K562 (cell line): Measurements from ENCODE around the gene WDR70. TPM values are rescaled to one million over a fixed set of nuclear protein-coding genes. Genes with fewer than 3 reads are reported as not detected.

Source experiments
- ATAC-seq: fragments of 200-7000 bp; cut with Tn5 transposase; 3 replicates; pipeline ENCODE4 v1.9.1; 2020; ENCODE audit warnings: moderate library complexity
- BruUV-seq: library from RNA; stranded (reverse); fragments of 400-500 nt; replicated peaks from 2 replicates; lab custom pipeline; 2021; lab: Mats Ljungman, UMichigan
- CTCF ChIA-PET: fragments of 300-600 bp; formaldehyde crosslinking; extraction: SDS; loops from one replicate; lab custom pipeline; 2021; ENCODE audit warnings: low intra/inter-chr PET ratio; lab: Yijun Ruan, JAX
- POLR2A ChIA-PET: fragments of 300-600, 350-650 bp; sonication (Branson Sonifier 250); formaldehyde crosslinking; extraction: SDS; loops from one replicate; lab custom pipeline; 2021; ENCODE audit warnings: antibody characterized with exemption, inconsistent platforms; lab: Yijun Ruan, JAX
- DNase-seq, 4 experiments: peaks; one replicate each; pipeline versions ENCODE4 v3.0.0 to v3.0.0-alpha.2; 2011 to 2018; ENCODE audit warnings: low spot score in 3 of 4, mixed read lengths in 3 of 4; ENCODE audit errors: extremely low read depth in 1 of 4
- FAIRE-seq: peaks from 2 replicates; lab custom pipeline; 2011; peaks lifted over from hg19 to GRCh38; lab: Jason Lieb, UNC
- H2AFZ ChIP-seq: 2 replicates; pipeline ENCODE4 v1.6.0; 2011; ENCODE audit warnings: low read depth, low read length, control low read depth, inconsistent platforms
- H3K27ac ChIP-seq: fragments of 200-600 bp; 3 replicates; pipeline ENCODE4 v1.8.0; 2011; ENCODE audit warnings: low read depth, mild to moderate bottlenecking, control low read depth, inconsistent platforms, low read length, moderate library complexity, mixed read lengths; ENCODE audit errors: extremely low read depth
- H3K27me3 ChIP-seq, 2 experiments: fragments of 300-600 bp in 1 of 2; 2 replicates in 1 of 2; 3 replicates in 1 of 2; pipeline versions ENCODE4 v1.6.0 to v1.8.0; 2011; ENCODE audit warnings: inconsistent platforms in 2 of 2, low read length in 2 of 2, mild to moderate bottlenecking in 1 of 2, mixed read lengths in 1 of 2, moderate library complexity in 1 of 2; ENCODE audit not compliant: control insufficient read depth in 2 of 2, insufficient read depth in 2 of 2
- H3K36me3 ChIP-seq: fragments of 300-600 bp; 3 replicates; pipeline ENCODE4 v1.8.0; 2011; ENCODE audit warnings: mild to moderate bottlenecking, low read length, inconsistent platforms; ENCODE audit not compliant: control insufficient read depth, insufficient read depth
- H3K4me1 ChIP-seq, 2 experiments: fragments of 200-600 bp in 1 of 2; replicated peaks in 1 of 2; 2 replicates in 1 of 2; 3 replicates in 1 of 2; pipeline versions ENCODE4 v1.5.1 to v1.8.0; 2011; ENCODE audit warnings: inconsistent platforms in 2 of 2, low read length in 2 of 2, mild to moderate bottlenecking in 1 of 2, mixed read lengths in 1 of 2, moderate library complexity in 1 of 2; ENCODE audit not compliant: control insufficient read depth in 2 of 2, insufficient read depth in 2 of 2
- H3K4me2 ChIP-seq: 2 replicates; pipeline ENCODE4 v1.6.1; 2011; ENCODE audit warnings: low read length, control low read depth, inconsistent platforms, mixed read lengths; ENCODE audit not compliant: insufficient read depth
- H3K4me3 ChIP-seq: fragments of 200-600 bp; sonication (generic), shearing (Covaris generic); 2 replicates; pipeline ENCODE4 v1.5.1; 2016; ENCODE audit warnings: control low read depth, inconsistent platforms
- H3K79me2 ChIP-seq: fragments of 200-600 bp; 3 replicates; pipeline ENCODE4 v1.8.0; 2011; ENCODE audit warnings: low read length, inconsistent platforms; ENCODE audit not compliant: control insufficient read depth, insufficient read depth
- H3K9ac ChIP-seq, 2 experiments: 2 replicates each; pipeline versions ENCODE4 v1.6.0 to v1.6.1; 2011; ENCODE audit warnings: low read depth in 2 of 2, low read length in 2 of 2, control low read depth in 1 of 2, inconsistent platforms in 1 of 2, mild to moderate bottlenecking in 1 of 2, mixed read lengths in 1 of 2; ENCODE audit not compliant: insufficient read depth in 1 of 2
- H3K9me1 ChIP-seq: one replicate; pipeline ENCODE4 v1.6.0; 2011; ENCODE audit warnings: inconsistent platforms, mild to moderate bottlenecking, low read length, moderate library complexity; ENCODE audit not compliant: control insufficient read depth, insufficient read depth
- H3K9me3 ChIP-seq: replicated peaks from 2 replicates; pipeline ENCODE4 v1.5.1; 2011; ENCODE audit warnings: low read depth, low read length, inconsistent platforms; ENCODE audit not compliant: control insufficient read depth, insufficient read depth
- H4K20me1 ChIP-seq: replicated peaks from 2 replicates; pipeline ENCODE4 v1.6.1; 2011; ENCODE audit warnings: low read length, inconsistent platforms, mixed read lengths; ENCODE audit not compliant: control insufficient read depth, insufficient read depth
- ADNP ChIP-seq: fragments of 200-800 bp; sonication (Bioruptor generic); IDR thresholded peaks from 2 replicates; pipeline ENCODE4 v1.6.1; 2016; ENCODE audit warnings: missing genetic modification characterization, missing compliant biosample characterization
- CEBPG ChIP-seq, 3 experiments: fragments of 200-800 bp in 1 of 3; sonication (Bioruptor generic) in 1 of 3; sonication (generic) in 1 of 3; formaldehyde crosslinking in 1 of 3; IDR thresholded peaks in 2 of 3; conservative IDR thresholded peaks in 1 of 3; 2 replicates each; pipeline versions ENCODE4 v1.6.1 to v1.8.0; 2016 to 2022; ENCODE audit warnings: missing compliant biosample characterization in 2 of 3, missing genetic modification characterization in 2 of 3, mild to moderate bottlenecking in 1 of 3, missing genetic modification reagents in 1 of 3
- NCOA2 ChIP-seq, 2 experiments: fragments of 450-650 bp; IDR thresholded peaks; 2 replicates each; pipeline ENCODE4 v1.6.1; 2018; ENCODE audit warnings: mild to moderate bottlenecking in 2 of 2, moderate library complexity in 1 of 2; ENCODE audit not compliant: partially characterized antibody in 2 of 2
- NRF1 ChIP-seq, 2 experiments: fragments of 450-650 bp; IDR thresholded peaks in 1 of 2; conservative IDR thresholded peaks in 1 of 2; 2 replicates each; pipeline ENCODE4 v1.6.1; 2014; ENCODE audit warnings: mild to moderate bottlenecking in 2 of 2
- RAD21 ChIP-seq, 2 experiments: fragments of 250-450 bp in 1 of 2; fragments of 450-650 bp in 1 of 2; sonication (Bioruptor Pico) in 1 of 2; formaldehyde crosslinking in 1 of 2; IDR thresholded peaks in 1 of 2; conservative IDR thresholded peaks in 1 of 2; 2 replicates each; pipeline versions ENCODE4 v1.4.0 to v1.8.0; 2020 to 2022; ENCODE audit warnings: mild to moderate bottlenecking in 2 of 2, moderate library complexity in 1 of 2
- ZNF165 ChIP-seq: fragments of 250-450 bp; sonication (Bioruptor Pico); IDR thresholded peaks from 2 replicates; pipeline ENCODE4 v1.4.0; 2020; ENCODE audit warnings: borderline replicate concordance
- ZNF324 ChIP-seq: fragments of 250-450 bp; sonication (Bioruptor Pico); IDR thresholded peaks from 2 replicates; pipeline ENCODE4 v1.4.0; 2020; ENCODE audit warnings: mild to moderate bottlenecking
- WGBS: fragments of 100-300 bp; shearing (Covaris generic); methylation state at CpG from one replicate; pipeline ENCODE4 v1.1.6; 2016; ENCODE audit warnings: low coverage, mixed read lengths; ENCODE audit not compliant: insufficient coverage; ENCODE audit errors: missing lambda C conversion rate; 5-methylcytosine and 5-hydroxymethylcytosine counted together
- in situ Hi-C: fragments of 300-500 bp; cut with MboI; formaldehyde crosslinking; loops from 4 replicates; pipeline ENCODE4 v1.15.0; 2018; ENCODE audit warnings: inconsistent platforms, mixed read lengths
- intact Hi-C: fragments of 100-400 bp; cut with micrococcal nuclease; formaldehyde crosslinking; loops from 2 replicates; pipeline ENCODE4 v1.14.2; 2022
- polyA plus RNA-seq, 8 experiments: library from polyadenylated mRNA; depleted of rRNA in 4 of 8; stranded (reverse) in 5 of 8; unstranded in 3 of 8; fragments of >200 nt; fragmentation: Nextera tagmentation in 2 of 8; fragmentation: Illumina TruSeq in 1 of 8; extraction: Ambion mirVana in 2 of 8; extraction: Trizol in 1 of 8; gene quantifications; 2 replicates each; pipeline versions ENCODE4 v1.2.1 to v1.2.3, GENCODE V29; 2011 to 2014; ENCODE audit warnings: inconsistent platforms in 1 of 8, missing spikeins in 1 of 8
- total RNA-seq, 7 experiments: library from RNA; depleted of rRNA in 6 of 7; stranded (reverse); fragments of >200 nt in 6 of 7; fragmentation: Illumina TruSeq in 2 of 7; extraction: Trizol in 2 of 7; gene quantifications; 2 replicates each; pipeline versions ENCODE4 v1.2.1 to v1.2.3, GENCODE V29; 2011 to 2021; ENCODE audit warnings: low replicate concordance in 1 of 7
- TF ChIP-seq, protein P1 (sequence below): fragments of 250-450 bp; sonication (Bioruptor Pico); IDR thresholded peaks from 2 replicates; pipeline ENCODE4 v1.4.0; 2020; ENCODE audit warnings: mild to moderate bottlenecking
- TF ChIP-seq, protein P2 (sequence below), 2 experiments: fragments of 450-650 bp; IDR thresholded peaks; 2 replicates each; pipeline ENCODE4 v1.6.1; 2018; ENCODE audit warnings: mild to moderate bottlenecking in 2 of 2, low read depth in 1 of 2; ENCODE audit not compliant: partially characterized antibody in 2 of 2

Gene WDR70
- total and polyA plus RNA-seq, 9 of the 15 experiments (the other 6 are each of a cell fraction or from before 2014, with no cell fraction given) = 16.8 to 46.6 (median 38.8) TPM

DNA sequence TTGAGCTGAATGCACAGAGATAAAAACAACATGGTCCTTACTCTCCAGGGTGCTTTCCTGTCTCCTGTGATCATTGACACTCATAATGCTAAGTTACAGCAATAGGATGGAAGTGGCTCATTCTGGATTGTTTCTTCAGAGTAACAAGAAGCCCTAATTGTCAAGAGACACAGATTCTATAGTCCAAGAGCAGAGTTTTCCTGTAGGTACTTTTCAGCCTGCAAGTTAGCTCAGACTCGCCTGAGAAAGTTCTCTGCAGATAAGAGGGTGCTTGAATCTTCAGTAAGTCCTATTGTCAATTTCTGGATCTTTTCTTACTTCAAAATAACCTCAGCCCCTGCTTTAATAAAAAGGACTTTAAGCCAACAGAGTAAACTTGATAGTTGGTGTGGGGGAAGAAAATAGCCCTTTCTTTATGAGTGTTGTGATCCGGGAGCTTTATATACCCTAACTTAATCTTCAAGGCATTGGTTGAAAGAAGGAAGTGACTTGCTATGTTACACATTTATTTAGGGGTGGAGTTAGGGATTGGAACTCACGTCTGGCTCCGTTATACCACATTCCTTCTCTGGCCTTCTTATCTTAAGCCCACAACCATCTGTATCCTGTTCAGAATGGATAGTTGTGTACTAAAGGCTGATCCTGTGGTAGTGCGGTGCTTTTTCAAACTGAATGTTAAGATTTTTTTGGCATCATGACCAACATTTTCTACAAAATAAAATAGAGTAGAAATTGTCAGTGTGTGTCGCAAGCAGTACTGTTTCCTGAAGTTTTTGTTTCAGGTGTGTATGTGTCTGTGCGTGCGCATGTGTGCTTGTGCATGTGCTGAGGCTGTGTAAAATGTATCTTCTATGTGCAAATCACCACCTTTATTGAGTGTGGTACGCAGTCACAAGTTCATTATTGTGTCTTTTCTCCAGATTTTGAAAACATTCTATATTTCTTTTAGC lies 173.9 kb downstream of the WDR70 start (continued):
- TF ChIP-seq, protein P1, sequence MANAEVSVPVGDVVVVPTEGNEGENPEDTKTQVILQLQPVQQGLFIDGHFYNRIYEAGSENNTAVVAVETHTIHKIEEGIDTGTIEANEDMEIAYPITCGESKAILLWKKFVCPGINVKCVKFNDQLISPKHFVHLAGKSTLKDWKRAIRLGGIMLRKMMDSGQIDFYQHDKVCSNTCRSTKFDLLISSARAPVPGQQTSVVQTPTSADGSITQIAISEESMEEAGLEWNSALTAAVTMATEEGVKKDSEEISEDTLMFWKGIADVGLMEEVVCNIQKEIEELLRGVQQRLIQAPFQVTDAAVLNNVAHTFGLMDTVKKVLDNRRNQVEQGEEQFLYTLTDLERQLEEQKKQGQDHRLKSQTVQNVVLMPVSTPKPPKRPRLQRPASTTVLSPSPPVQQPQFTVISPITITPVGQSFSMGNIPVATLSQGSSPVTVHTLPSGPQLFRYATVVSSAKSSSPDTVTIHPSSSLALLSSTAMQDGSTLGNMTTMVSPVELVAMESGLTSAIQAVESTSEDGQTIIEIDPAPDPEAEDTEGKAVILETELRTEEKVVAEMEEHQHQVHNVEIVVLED (CRISPR knock-in tag) = no peak

DNA sequence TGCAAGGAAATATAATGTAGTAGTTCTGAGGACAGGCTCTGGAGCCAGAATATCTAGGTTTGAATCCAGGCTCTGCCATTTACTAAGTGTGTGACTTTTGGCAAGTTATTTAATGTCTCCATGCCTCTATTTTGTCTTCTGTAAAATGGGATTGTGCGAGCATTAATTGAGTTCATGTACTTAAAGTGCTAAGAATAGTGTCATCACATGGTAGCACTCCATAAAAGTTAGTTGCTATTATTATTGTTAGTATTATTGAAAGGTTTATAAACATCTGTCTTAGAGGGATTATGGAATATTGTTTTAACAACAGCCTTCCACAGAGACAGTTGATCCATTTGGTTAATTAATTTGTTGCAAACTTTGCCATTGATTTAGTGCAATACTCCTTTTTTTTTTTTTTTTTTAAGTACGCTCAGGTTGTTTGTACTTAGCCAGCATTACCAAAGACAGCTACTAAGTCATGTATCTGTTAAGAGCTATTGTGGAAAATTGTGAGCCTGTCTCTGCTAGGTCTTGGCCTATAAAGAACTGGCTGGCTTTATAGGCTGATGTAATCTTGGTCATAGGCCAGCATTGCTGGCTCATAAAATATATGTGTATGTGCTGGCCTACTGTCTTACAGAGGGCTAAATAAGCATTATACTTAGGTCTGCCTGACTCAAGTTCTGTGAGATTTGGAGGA lies 174.7 kb downstream of the WDR70 start:
- in situ Hi-C loops = no loop called here
- WGBS = 59% methylated on average over 2 of the region's 2 CpGs
- peaks cover 10% of the 10 kb centered on the region for H3K9me3 ChIP-seq
- peak overlapping the region; percentile 70 for H3K4me2 ChIP-seq
- no peak overlapping the region for H3K4me3 ChIP-seq
- H4K20me1 ChIP-seq = no peaks in the 10 kb centered on the region
- DNase-seq (peak in 1 of 4 experiments; percentile 9), FAIRE-seq (no peak), ATAC-seq (no peak)
- H3K9me1 ChIP-seq = no peaks in the 10 kb centered on the region
- peaks cover 7% of the 10 kb centered on the region; the same call in 1 of the 3 replicates for H3K79me2 ChIP-seq
- intact Hi-C loops = loop anchor here (2.0 kb wide), 1 partner anchor 141 kb away; no protein-coding TSS in a partner anchor
- POLR2A ChIA-PET = interaction anchor here (4.3 kb wide), 1 partner anchor 10 kb away, joined by 15 read pairs; no protein-coding TSS in a partner anchor
- no peaks in the 10 kb centered on the region for H3K27me3 ChIP-seq
- CTCF ChIA-PET = no interaction called here
- peak overlapping the region; percentile 71; the same call in 1 of the 2 replicates for H2AFZ ChIP-seq
- H3K27ac ChIP-seq = peak overlapping the region; percentile 82
- H3K4me1 ChIP-seq = peaks cover 0 to 22% of the 10 kb centered on the region in 2 experiments; a peak in 4 of 5 replicates
- TSS peak; percentile 24 for BruUV-seq
- no peak overlapping the region; a peak in 1 of 4 replicates for H3K9ac ChIP-seq
- H3K36me3 ChIP-seq = no peaks in the 10 kb centered on the region
- TF ChIP-seq NRF1 (conservative IDR thresholded peaks at IDR 0.05 in 1 of 2, IDR thresholded peaks at IDR 0.05 in 1 of 2) (peak; percentile 13 to 43; a peak in 3 of 4 replicates), NCOA2 (IDR thresholded peaks at IDR 0.05; ENCODE audit: partially characterized antibody in 2 of 2) (no peak), ZNF324 (CRISPR knock-in tag) (no peak), RAD21 (CRISPR knock-in tag; conservative IDR thresholded peaks at IDR 0.05 in 1 of 2, IDR thresholded peaks at IDR 0.05 in 1 of 2) (no peak), CEBPG (CRISPR knock-in tag; IDR thresholded peaks at IDR 0.05) (no peak), CEBPG (tag; conservative IDR thresholded peaks at IDR 0.05 in 1 of 2, IDR thresholded peaks at IDR 0.05 in 1 of 2) (0 out of 4 replicates have a peak, but pooled peaks of 1 of the 2 experiments have one; percentile 2), ADNP (tag) (peak; percentile 59; the same call in 1 of the 2 replicates), ZNF165 (no peak)
- TF ChIP-seq, protein P2, sequence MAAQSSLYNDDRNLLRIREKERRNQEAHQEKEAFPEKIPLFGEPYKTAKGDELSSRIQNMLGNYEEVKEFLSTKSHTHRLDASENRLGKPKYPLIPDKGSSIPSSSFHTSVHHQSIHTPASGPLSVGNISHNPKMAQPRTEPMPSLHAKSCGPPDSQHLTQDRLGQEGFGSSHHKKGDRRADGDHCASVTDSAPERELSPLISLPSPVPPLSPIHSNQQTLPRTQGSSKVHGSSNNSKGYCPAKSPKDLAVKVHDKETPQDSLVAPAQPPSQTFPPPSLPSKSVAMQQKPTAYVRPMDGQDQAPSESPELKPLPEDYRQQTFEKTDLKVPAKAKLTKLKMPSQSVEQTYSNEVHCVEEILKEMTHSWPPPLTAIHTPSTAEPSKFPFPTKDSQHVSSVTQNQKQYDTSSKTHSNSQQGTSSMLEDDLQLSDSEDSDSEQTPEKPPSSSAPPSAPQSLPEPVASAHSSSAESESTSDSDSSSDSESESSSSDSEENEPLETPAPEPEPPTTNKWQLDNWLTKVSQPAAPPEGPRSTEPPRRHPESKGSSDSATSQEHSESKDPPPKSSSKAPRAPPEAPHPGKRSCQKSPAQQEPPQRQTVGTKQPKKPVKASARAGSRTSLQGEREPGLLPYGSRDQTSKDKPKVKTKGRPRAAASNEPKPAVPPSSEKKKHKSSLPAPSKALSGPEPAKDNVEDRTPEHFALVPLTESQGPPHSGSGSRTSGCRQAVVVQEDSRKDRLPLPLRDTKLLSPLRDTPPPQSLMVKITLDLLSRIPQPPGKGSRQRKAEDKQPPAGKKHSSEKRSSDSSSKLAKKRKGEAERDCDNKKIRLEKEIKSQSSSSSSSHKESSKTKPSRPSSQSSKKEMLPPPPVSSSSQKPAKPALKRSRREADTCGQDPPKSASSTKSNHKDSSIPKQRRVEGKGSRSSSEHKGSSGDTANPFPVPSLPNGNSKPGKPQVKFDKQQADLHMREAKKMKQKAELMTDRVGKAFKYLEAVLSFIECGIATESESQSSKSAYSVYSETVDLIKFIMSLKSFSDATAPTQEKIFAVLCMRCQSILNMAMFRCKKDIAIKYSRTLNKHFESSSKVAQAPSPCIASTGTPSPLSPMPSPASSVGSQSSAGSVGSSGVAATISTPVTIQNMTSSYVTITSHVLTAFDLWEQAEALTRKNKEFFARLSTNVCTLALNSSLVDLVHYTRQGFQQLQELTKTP (IDR thresholded peaks at IDR 0.05; ENCODE audit: low read depth in 1 of 2, partially characterized antibody in 2 of 2) = peak in 1 of 2 experiments; percentile 50
